H9 (cell line): Measurements from ENCODE around the gene TACR3. TPM values are rescaled to one million over a fixed set of nuclear protein-coding genes. Genes with fewer than 3 reads are reported as not detected.
"Not testable (repeated sequence)": the region's sequence is repeated elsewhere in the genome, so short reads cannot be mapped to it uniquely, and the experiment has no call there.

ENCODE experiments used
- DNase-seq: peaks from one replicate; pipeline ENCODE4 v3.0.0-alpha.2; 2017
- H2AFZ ChIP-seq: one replicate; pipeline ENCODE4 v1.6.1; 2013; ENCODE audit warnings: mild to moderate bottlenecking, low read length, control low read depth, moderate library complexity
- H2AK5ac ChIP-seq: 2 replicates; pipeline ENCODE4 v1.6.1; 2013; ENCODE audit warnings: low read length, control low read depth, mixed read lengths; ENCODE audit not compliant: insufficient read length
- H2BK120ac ChIP-seq: one replicate; pipeline ENCODE4 v1.6.1; 2013; ENCODE audit warnings: low read depth, mild to moderate bottlenecking, low read length, control low read depth, inconsistent platforms; ENCODE audit not compliant: poor library complexity, severe bottlenecking
- H2BK12ac ChIP-seq: 2 replicates; pipeline ENCODE4 v1.6.1; 2013; ENCODE audit warnings: low read length, control low read depth, mixed read lengths, low read depth; ENCODE audit not compliant: insufficient read length
- H2BK15ac ChIP-seq: 2 replicates; pipeline ENCODE4 v1.6.1; 2013; ENCODE audit warnings: low read depth, low read length, control low read depth
- H2BK20ac ChIP-seq: one replicate; pipeline ENCODE4 v1.6.1; 2013; ENCODE audit warnings: low read depth, mild to moderate bottlenecking, low read length, control low read depth, inconsistent platforms; ENCODE audit not compliant: poor library complexity, severe bottlenecking
- H2BK5ac ChIP-seq: 2 replicates; pipeline ENCODE4 v1.6.1; 2013; ENCODE audit warnings: low read length, control low read depth, mixed read lengths; ENCODE audit not compliant: insufficient read length
- H3K14ac ChIP-seq: 2 replicates; pipeline ENCODE4 v1.6.1; 2013; ENCODE audit warnings: low read length, control low read depth; ENCODE audit not compliant: insufficient read depth
- H3K18ac ChIP-seq: 2 replicates; pipeline ENCODE4 v1.6.1; 2013; ENCODE audit warnings: low read depth, mild to moderate bottlenecking, mixed read lengths, low read length, control low read depth; ENCODE audit not compliant: insufficient read length
- H3K23ac ChIP-seq: 2 replicates; pipeline ENCODE4 v1.6.1; 2013; ENCODE audit warnings: low read length, control low read depth, mixed read lengths, low read depth; ENCODE audit not compliant: insufficient read length
- H3K23me2 ChIP-seq: 2 replicates; pipeline ENCODE4 v1.6.1; 2013; ENCODE audit warnings: low read depth, mild to moderate bottlenecking, mixed read lengths, low read length, control low read depth; ENCODE audit not compliant: insufficient read length, poor library complexity, severe bottlenecking
- H3K27ac ChIP-seq: 2 replicates; pipeline ENCODE4 v1.5.1; 2013; ENCODE audit warnings: low read length, control low read depth, mixed read lengths, low read depth; ENCODE audit not compliant: insufficient read length
- H3K27me3 ChIP-seq: 2 replicates; pipeline ENCODE4 v1.6.1; 2013; ENCODE audit warnings: low read length, control low read depth, inconsistent platforms; ENCODE audit not compliant: insufficient read depth
- H3K4ac ChIP-seq: 2 replicates; pipeline ENCODE4 v1.6.1; 2013; ENCODE audit warnings: low read depth, mild to moderate bottlenecking, control low read depth, inconsistent platforms, low read length, moderate library complexity
- H3K4me1 ChIP-seq: 2 replicates; pipeline ENCODE4 v1.6.1; 2013; ENCODE audit warnings: low read length, control low read depth, inconsistent platforms; ENCODE audit not compliant: insufficient read depth
- H3K4me2 ChIP-seq: 2 replicates; pipeline ENCODE4 v1.6.1; 2013; ENCODE audit warnings: low read length, control low read depth, mixed read lengths; ENCODE audit not compliant: insufficient read length, insufficient read depth
- H3K56ac ChIP-seq: 2 replicates; pipeline ENCODE4 v1.6.1; 2013; ENCODE audit warnings: low read depth, mild to moderate bottlenecking, mixed read lengths, low read length, control low read depth; ENCODE audit not compliant: insufficient read length
- H3K79me1 ChIP-seq: 2 replicates; pipeline ENCODE4 v1.6.1; 2013; ENCODE audit warnings: low read depth, mild to moderate bottlenecking, moderate library complexity, low read length, control low read depth, inconsistent platforms; ENCODE audit not compliant: insufficient read depth, poor library complexity, severe bottlenecking
- H3K79me2 ChIP-seq: 2 replicates; pipeline ENCODE4 v1.6.1; 2013; ENCODE audit warnings: low read length, control low read depth, inconsistent platforms; ENCODE audit not compliant: insufficient read depth
- H3K9ac ChIP-seq: 2 replicates; pipeline ENCODE4 v1.6.1; 2013; ENCODE audit warnings: low read length, control low read depth, mixed read lengths; ENCODE audit not compliant: insufficient read length; ENCODE audit errors: extremely low read depth
- H3K9me3 ChIP-seq: one replicate; pipeline ENCODE4 v1.6.1; 2013; ENCODE audit warnings: low read depth, low read length, inconsistent platforms; ENCODE audit not compliant: control insufficient read depth
- H3T11ph ChIP-seq: one replicate; pipeline ENCODE4 v1.6.1; 2013; ENCODE audit warnings: mild to moderate bottlenecking, low read length, control low read depth, inconsistent platforms
- H4K20me1 ChIP-seq: one replicate; pipeline ENCODE4 v1.6.1; 2013; ENCODE audit not compliant: control insufficient read depth, insufficient read length, insufficient read depth
- H4K5ac ChIP-seq: 2 replicates; pipeline ENCODE4 v1.6.1; 2013; ENCODE audit warnings: low read depth, mild to moderate bottlenecking, mixed read lengths, low read length, control low read depth; ENCODE audit not compliant: insufficient read length
- H4K8ac ChIP-seq: replicated peaks from 2 replicates; pipeline ENCODE4 v1.6.1; 2013; ENCODE audit warnings: low read length, control low read depth, mixed read lengths, low read depth; ENCODE audit not compliant: insufficient read length
- H4K91ac ChIP-seq: 2 replicates; pipeline ENCODE4 v1.6.1; 2013; ENCODE audit warnings: low read depth, mild to moderate bottlenecking, moderate library complexity, mixed read lengths, low read length, control low read depth; ENCODE audit not compliant: insufficient read length
- H3K27ac Mint-ChIP-seq, 3 experiments: 2 replicates in 2 of 3; 3 replicates in 1 of 3; pipeline ENCODE4 v1.8.0; 2020 to 2021; ENCODE audit warnings: mixed read lengths in 3 of 3, mild to moderate bottlenecking in 1 of 3, moderate library complexity in 1 of 3
- H3K27me3 Mint-ChIP-seq: 2 replicates; pipeline ENCODE4 v1.8.0; 2021; ENCODE audit warnings: low read depth, mild to moderate bottlenecking, moderate library complexity, mixed read lengths
- H3K36me3 Mint-ChIP-seq, 3 experiments: 2 replicates in 2 of 3; 3 replicates in 1 of 3; pipeline ENCODE4 v1.8.0; 2020 to 2021; ENCODE audit warnings: low read depth in 3 of 3, mixed read lengths in 3 of 3; ENCODE audit not compliant: insufficient read depth in 1 of 3
- H3K4me1 Mint-ChIP-seq, 2 experiments: 2 replicates each; pipeline ENCODE4 v1.8.0; 2020; ENCODE audit warnings: mixed read lengths in 2 of 2
- H3K4me3 Mint-ChIP-seq, 2 experiments: 2 replicates in 1 of 2; 3 replicates in 1 of 2; pipeline ENCODE4 v1.8.0; 2020 to 2021; ENCODE audit warnings: mild to moderate bottlenecking in 2 of 2, mixed read lengths in 2 of 2, moderate library complexity in 1 of 2
- H3K9me3 Mint-ChIP-seq, 2 experiments: 2 replicates in 1 of 2; 3 replicates in 1 of 2; pipeline ENCODE4 v1.8.0; 2020; ENCODE audit warnings: mild to moderate bottlenecking in 2 of 2, mixed read lengths in 2 of 2, moderate library complexity in 1 of 2
- WGBS: extraction: QIAGEN DNeasy Blood & Tissue Kit; methylation state at CpG from one replicate; pipeline ENCODE4 v1.1.7; 2013; ENCODE audit warnings: missing lambda C conversion rate, low lambda C conversion rate, mixed read lengths; ENCODE audit not compliant: insufficient read length; ENCODE audit errors: extremely low coverage; 5-methylcytosine and 5-hydroxymethylcytosine counted together
- total RNA-seq: library from RNA; stranded (reverse); gene quantifications from 2 replicates; pipeline ENCODE4 v1.2.1, GENCODE V29; 2021
- TF ChIP-seq, protein P1 (sequence below): fragments of 200-600 bp; sonication (generic); conservative IDR thresholded peaks from 3 replicates; pipeline ENCODE4 v1.8.0; 2021; ENCODE audit warnings: antibody characterized with exemption, mild to moderate bottlenecking

The TACR3 gene
- total RNA-seq, 1 experiment from 2014 or later, result 0.44 TPM

DNA sequence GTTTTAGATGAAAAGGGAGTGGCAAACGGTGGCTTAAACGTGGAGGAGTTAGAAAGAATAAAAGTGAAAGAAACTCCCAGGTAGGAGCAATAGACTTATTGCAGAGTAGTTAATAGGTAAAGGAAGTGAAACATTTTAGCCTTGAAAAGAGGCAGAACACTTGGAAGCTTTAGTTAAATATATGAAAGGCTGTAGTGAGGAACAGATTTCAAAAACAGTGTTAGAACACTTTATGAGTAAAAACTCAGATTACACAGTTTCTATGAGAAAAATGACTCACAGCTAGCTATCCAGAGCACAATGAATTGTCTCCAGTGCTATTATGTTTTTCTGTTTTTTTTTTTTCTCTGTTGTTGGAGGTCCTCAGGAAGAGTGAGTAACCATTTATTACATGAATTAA, 45.8 kb downstream of the TACR3 start:
- Histone ChIP-seq H4K8ac (no peak overlapping the region), H4K20me1 (no peaks in the 10 kb centered on the region), H3K9ac (no peak overlapping the region), H3T11ph (no peak overlapping the region), H3K4me2 (no peak overlapping the region), H2AFZ (no peak overlapping the region), H3K56ac (no peak overlapping the region), H3K9me3 (no peaks in the 10 kb centered on the region), H2AK5ac (no peak overlapping the region), H3K79me1 (no peaks in the 10 kb centered on the region), H3K23ac (no peak overlapping the region), H2BK120ac (no peak overlapping the region), H3K4me1 (no peaks in the 10 kb centered on the region), H2BK5ac (no peak overlapping the region), H3K27me3 (no peaks in the 10 kb centered on the region), H4K91ac (no peak overlapping the region), H3K23me2 (no peaks in the 10 kb centered on the region), H3K79me2 (no peaks in the 10 kb centered on the region), H3K27ac (no peak overlapping the region), H3K4ac (no peak overlapping the region), H3K18ac (no peak overlapping the region), H3K14ac (no peak overlapping the region), H2BK12ac (no peak overlapping the region), H4K5ac (no peak overlapping the region), H2BK15ac (no peak overlapping the region), H2BK20ac (no peak overlapping the region)
- Mint-ChIP-seq H3K4me3 (no peak overlapping the region), H3K27me3 (no peaks in the 10 kb centered on the region), H3K4me1 (no peaks in the 10 kb centered on the region), H3K9me3 (no peaks in the 10 kb centered on the region; a peak in 1 of 5 replicates), H3K27ac (no peak overlapping the region), H3K36me3 (no peaks in the 10 kb centered on the region; a peak in 1 of 7 replicates)
- no peak for DNase-seq
- 100% methylated on average over 2 of the region's 2 CpGs for WGBS
- TF ChIP-seq, protein P1, sequence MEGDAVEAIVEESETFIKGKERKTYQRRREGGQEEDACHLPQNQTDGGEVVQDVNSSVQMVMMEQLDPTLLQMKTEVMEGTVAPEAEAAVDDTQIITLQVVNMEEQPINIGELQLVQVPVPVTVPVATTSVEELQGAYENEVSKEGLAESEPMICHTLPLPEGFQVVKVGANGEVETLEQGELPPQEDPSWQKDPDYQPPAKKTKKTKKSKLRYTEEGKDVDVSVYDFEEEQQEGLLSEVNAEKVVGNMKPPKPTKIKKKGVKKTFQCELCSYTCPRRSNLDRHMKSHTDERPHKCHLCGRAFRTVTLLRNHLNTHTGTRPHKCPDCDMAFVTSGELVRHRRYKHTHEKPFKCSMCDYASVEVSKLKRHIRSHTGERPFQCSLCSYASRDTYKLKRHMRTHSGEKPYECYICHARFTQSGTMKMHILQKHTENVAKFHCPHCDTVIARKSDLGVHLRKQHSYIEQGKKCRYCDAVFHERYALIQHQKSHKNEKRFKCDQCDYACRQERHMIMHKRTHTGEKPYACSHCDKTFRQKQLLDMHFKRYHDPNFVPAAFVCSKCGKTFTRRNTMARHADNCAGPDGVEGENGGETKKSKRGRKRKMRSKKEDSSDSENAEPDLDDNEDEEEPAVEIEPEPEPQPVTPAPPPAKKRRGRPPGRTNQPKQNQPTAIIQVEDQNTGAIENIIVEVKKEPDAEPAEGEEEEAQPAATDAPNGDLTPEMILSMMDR, result no peak

DNA sequence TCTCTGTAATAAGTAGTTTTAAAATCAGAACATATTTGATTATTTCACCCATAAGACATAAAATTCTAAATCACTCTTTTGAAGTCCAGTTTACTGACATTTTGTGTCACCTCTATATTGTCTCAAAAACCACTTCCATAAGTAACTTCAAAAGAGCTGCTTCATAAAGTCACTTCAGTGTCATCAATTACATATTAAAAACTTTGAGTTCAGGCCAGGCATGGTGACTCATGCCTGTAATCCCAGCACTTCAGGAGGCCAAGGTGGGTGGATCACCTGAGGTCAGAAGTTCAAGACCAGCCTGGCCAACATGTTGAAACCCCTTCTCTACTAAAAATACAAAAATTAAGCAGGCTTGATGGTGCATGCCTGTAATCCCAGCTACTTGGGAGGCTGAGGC, 53.0 kb downstream of the TACR3 start:
- H3K27me3 ChIP-seq, H3K9me3 ChIP-seq, H3K4me2 ChIP-seq, H3K36me3 Mint-ChIP-seq, H3K56ac ChIP-seq, H2AFZ ChIP-seq, H3K14ac ChIP-seq, H3K27ac Mint-ChIP-seq, H3K79me1 ChIP-seq, H3K79me2 ChIP-seq, H3K18ac ChIP-seq, DNase-seq, H4K91ac ChIP-seq, H3K27me3 Mint-ChIP-seq, H2AK5ac ChIP-seq, H2BK120ac ChIP-seq, H3T11ph ChIP-seq, H3K9me3 Mint-ChIP-seq, H3K23me2 ChIP-seq, H3K4me3 Mint-ChIP-seq, H4K20me1 ChIP-seq, H4K8ac ChIP-seq, H3K4ac ChIP-seq, H2BK12ac ChIP-seq, H2BK15ac ChIP-seq, H2BK5ac ChIP-seq, H4K5ac ChIP-seq, H3K4me1 ChIP-seq, H3K4me1 Mint-ChIP-seq, H3K27ac ChIP-seq, H3K9ac ChIP-seq, H2BK20ac ChIP-seq, H3K23ac ChIP-seq: not testable (repeated sequence)
